ENCODE results near the gene GCHFR.

GCHFR gene

DNA sequence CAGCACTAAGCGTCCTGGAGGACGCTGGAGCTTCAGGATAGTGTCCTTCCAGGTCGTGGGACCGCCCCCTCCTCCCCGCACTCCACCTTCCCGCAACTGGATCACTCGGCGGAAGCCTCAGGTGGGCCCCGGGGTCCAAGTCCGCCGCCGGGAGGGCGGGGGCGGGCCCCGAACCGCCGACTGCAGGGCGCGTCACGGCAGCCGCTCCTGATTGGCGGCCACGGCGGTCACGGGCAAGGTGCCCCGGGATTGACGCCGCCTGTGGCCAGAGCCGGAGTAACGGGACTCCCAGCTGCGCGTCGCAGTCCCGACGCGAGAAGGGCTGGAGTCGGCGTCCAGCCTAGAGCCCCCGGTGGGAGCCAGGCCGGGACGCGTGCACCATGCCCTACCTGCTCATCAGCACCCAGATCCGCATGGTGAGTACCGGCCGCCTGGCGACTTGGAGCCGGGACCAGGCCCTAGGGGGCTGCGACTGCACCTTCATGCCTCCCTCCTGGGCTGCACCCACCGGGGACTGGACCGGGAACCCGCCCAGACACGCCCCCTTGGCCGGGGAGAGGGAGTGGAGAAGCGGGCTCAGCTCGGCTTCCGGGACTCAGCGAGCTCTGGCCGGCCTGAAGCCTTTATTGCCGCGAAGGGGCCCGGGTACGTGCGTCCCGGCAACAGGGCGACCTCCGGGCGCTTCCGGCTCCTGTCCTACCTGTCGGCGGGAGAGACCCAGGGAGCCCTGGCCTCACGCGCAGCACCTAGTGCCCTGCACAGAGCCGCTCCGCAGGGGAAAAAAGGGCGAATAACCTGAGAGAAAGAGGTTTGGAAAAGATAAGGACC, at the start of gene GCHFR:
GCHFR (plus strand) TSS at position 268 of the 828 bp plus-strand sequence; CDS start at position 381, 113 bp downstream.
- peak; percentile 91 for DNase-seq (ENCODE audit: low spot score)
- TF ChIP-seq, protein P1, sequence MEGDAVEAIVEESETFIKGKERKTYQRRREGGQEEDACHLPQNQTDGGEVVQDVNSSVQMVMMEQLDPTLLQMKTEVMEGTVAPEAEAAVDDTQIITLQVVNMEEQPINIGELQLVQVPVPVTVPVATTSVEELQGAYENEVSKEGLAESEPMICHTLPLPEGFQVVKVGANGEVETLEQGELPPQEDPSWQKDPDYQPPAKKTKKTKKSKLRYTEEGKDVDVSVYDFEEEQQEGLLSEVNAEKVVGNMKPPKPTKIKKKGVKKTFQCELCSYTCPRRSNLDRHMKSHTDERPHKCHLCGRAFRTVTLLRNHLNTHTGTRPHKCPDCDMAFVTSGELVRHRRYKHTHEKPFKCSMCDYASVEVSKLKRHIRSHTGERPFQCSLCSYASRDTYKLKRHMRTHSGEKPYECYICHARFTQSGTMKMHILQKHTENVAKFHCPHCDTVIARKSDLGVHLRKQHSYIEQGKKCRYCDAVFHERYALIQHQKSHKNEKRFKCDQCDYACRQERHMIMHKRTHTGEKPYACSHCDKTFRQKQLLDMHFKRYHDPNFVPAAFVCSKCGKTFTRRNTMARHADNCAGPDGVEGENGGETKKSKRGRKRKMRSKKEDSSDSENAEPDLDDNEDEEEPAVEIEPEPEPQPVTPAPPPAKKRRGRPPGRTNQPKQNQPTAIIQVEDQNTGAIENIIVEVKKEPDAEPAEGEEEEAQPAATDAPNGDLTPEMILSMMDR (IDR thresholded peaks at IDR 0.05), result peak; percentile 10
- Histone ChIP-seq H3K4me3 (peak within 1 kb of the TSS; percentile 73), H3K27ac (peak within 1 kb of the TSS; percentile 51 to 85)

DNA sequence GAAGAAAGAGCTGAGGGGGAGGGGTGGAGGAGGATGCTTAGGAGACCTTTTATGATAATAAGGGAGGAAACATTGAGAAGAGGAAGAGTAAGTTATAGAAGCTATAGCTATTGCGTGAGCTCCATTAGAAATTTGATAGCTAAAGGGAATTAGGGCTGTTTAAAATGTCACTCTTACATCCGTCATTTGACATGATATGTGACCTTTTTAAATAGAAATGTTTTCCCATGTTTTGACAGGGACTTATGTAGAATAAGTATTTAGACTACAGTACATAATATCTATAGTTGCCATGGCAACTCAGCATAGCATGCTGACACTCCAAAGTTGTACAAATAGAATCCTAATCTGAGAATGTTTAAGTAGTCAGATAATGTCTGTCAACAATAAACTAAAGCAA, 49.7 kb upstream of the GCHFR start:
- H3K4me3 ChIP-seq, result no peak overlapping the region
- TF ChIP-seq, protein P1 (IDR thresholded peaks at IDR 0.05), result no peak
- H3K27ac ChIP-seq, result no peak overlapping the region
- no peak for DNase-seq (ENCODE audit: low spot score)

DNA sequence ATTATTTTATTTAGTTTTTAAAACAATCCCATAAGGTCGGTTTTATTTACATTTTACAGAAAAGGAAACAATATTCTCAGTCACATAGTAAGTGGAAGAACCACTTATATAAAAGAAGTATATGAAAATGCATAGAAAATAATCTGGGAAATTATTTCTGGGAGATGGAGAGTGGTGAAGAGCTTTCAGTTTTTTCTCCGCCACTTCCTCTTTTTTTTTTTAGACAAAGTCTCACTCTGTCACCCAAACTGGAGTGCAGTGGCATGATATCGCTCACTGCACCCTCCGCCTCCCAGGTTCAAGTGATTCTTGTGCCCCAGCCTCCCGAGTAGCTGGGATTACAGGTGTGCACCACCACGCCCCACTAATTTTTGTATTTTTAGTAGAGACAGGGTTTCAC, 47.7 kb upstream of the GCHFR start:
- DNase-seq (ENCODE audit: low spot score), result no peak
- no peak overlapping the region for H3K4me3 ChIP-seq
- H3K27ac ChIP-seq, result no peak overlapping the region
- TF ChIP-seq, protein P1 (IDR thresholded peaks at IDR 0.05), result no peak

DNA sequence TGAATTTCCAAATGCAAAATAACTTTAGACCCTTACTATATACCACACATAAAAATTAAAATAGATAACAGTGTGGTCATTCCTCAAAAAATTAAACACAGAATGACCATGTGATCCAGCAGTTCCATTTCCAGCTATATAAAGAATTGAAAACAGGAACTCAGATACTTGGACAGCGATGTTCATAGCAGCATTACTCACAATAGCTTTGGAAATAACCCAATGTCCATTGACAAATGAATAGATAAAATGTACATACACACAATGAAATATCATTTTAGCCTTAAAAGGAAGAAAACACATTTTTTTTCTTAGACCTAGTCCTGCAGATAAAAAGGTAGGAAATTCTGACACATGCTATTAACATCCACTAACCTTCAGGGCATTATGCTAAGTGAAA, 42.2 kb upstream of the GCHFR start:
- DNase-seq (ENCODE audit: low spot score), result no peak
- Histone ChIP-seq H3K27ac (no peak overlapping the region), H3K4me3 (no peak overlapping the region)
- TF ChIP-seq, protein P1 (IDR thresholded peaks at IDR 0.05), result no peak

DNA sequence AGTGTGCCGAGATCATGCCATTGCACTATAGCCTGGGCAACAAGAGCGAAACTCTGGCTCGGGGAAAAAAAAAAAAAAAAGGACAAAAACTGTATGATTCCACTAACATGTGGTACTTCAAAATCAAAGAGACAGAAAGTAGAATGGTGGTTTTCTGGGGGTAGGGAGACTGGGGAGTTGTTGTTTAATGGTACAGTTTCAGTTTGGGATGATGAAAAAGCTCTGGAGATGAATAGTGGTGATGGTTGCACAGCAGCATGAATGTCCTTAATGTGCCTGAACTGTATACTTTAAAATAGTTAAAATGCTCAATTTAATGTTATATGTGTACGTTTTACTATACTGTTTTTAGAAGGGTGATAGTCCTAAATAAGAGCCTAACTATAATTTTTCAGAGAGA, 41.5 kb upstream of the GCHFR start:
- no peak overlapping the region for H3K4me3 ChIP-seq
- TF ChIP-seq, protein P1 (IDR thresholded peaks at IDR 0.05), result no peak
- DNase-seq (ENCODE audit: low spot score), result no peak
- no peak overlapping the region for H3K27ac ChIP-seq

DNA sequence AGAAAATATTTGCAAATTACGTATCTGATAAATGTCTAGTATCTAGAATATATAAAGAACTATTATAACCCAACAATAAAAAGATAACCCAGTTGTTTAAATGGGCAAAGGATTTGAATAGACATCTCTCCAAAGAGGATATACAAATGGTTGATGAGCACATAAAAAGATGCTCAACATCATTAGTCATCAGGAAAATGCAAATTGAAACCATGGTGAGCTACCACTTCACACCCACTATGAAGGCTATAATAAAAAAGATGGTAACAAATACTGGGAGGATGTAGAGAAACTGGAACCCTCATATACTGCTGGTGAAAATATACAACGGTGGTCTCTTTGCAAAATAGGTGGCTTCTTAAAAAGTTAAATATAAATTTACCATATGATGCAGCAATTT, 40.9 kb upstream of the GCHFR start:
- no peak for DNase-seq (ENCODE audit: low spot score)
- H3K4me3 ChIP-seq, result no peak overlapping the region
- no peak overlapping the region for H3K27ac ChIP-seq
- TF ChIP-seq, protein P1 (IDR thresholded peaks at IDR 0.05), result no peak

DNA sequence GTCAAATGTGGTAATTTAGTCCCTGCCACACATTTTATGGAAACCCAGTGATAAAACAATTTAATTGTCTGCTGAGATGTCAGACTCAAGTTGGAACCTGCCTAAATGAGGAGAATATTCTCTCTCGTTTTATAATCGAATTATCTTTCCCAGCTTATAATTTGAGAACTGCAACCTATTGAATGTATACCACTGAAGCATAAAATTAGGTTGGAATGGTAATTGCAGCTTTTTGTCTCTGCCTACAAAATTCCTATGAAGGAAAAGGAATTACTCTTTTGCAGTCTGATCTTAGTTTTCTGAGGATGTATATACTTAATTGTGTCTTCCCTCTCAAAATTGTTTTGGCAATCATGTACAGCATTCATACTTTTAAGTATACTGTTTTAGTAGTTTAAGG, 39.9 kb upstream of the GCHFR start:
- H3K27ac ChIP-seq, result no peak overlapping the region
- TF ChIP-seq, protein P1 (IDR thresholded peaks at IDR 0.05), result no peak
- H3K4me3 ChIP-seq, result no peak overlapping the region
- no peak for DNase-seq (ENCODE audit: low spot score)

Measured in coronary artery (tissue), 2 donors.